HG03442 (cell line): ENCODE results near the gene AKAIN1.

Experiments used
- ATAC-seq: cut with Tn5 transposase; IDR thresholded peaks from one replicate; pipeline ENCODE4 v1.9.1; 2021; ENCODE audit warnings: mild to moderate bottlenecking, moderate library complexity; ENCODE audit not compliant: unreplicated experiment

The AKAIN1 gene

DNA sequence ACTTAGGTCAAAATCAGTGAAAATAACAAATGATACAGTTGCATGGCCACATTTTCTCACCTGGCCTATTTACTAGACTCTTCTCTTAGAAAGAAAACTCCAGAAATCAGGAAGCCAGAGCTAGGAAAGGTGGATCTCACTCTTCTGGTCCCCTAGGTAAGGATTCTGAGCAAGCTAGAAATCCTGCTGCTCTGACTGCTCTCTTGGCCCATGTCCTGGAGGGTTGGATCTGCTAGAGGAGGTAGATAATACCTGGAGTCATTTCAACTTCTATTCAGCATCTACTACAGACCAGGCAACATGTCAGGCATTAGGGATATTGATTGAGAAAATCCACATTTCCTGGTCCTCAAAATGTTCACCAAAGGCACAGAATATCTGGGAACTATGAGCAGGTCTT lies 34.9 kb downstream of the AKAIN1 start:
- no peak for ATAC-seq

DNA sequence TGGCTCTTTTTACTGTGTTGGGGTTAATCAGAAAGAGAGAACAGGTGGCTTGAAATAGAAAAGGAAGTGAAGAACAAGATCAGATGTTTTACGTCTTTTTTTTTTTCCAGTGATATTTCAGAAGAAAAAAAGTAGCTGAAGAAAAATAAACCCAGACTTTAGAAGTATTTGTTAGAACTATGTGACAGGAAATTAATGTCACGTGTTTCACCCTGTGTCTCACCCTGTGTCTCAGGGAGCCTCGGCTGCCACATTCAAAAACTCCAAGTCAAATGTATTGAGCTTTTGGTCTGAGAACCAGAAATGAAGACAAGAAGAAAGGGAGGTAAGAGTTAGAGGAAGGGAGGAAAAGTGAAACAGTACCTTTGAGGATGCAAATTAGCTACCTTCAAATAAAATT lies 38.0 kb downstream of the AKAIN1 start:
- no peak for ATAC-seq

DNA sequence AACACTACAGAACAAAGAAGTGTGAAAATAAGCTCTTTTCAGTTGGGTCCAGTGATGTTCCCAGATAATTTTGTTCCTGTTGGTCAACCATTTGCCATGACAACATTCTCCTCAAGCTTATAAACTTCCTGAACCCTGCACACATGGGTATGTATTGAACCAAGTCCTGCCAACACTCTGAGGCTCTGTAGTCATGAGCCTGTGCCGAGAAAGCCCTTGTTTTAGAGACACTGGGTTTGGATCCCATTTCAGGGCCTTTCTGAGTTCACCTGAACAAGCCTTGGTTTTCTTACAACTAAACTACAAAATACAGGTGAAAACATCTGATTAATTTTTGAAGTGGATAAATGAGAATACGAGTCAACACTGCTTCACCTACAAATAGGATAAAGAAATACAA lies 38.5 kb downstream of the AKAIN1 start:
- no peak for ATAC-seq

DNA sequence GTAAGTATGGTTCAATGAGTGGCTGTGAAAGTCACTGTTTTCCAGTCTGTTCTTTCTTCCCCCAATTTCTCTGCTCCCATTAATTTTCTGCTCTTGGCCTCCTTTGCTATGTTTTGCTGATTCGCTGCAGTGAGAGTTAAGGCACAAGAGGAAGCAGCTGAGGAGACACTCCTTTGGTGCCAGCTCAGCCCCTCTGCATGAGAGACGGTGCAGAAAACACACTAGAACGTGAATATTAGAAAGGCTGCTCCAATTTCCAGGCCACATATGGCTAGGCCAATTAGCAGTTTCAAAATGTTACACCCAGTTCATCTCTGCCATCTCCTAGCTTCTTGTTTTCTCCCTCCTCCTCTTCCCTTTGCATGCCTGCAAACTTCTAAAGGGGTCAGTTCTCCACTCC lies 38.9 kb downstream of the AKAIN1 start:
- ATAC-seq: no peak

DNA sequence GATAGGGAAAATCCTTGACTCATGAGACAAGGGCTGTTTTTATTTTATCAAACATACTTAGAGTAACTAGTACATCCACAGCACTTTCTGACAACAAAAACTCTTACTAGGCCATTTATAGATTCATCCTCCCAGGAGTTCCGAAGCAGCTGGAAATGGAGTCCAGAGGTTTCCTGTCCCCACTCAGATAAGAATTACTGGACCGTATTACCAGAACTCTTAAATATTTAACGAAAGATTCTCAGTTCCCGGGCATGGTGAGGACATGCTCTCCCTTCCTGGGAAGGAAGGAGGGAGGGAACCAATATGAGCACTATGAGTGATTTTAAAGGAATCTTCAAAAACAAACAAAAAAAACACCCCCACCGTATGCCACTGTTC lies 41.2 kb downstream of the AKAIN1 start:
- ATAC-seq: no peak

DNA sequence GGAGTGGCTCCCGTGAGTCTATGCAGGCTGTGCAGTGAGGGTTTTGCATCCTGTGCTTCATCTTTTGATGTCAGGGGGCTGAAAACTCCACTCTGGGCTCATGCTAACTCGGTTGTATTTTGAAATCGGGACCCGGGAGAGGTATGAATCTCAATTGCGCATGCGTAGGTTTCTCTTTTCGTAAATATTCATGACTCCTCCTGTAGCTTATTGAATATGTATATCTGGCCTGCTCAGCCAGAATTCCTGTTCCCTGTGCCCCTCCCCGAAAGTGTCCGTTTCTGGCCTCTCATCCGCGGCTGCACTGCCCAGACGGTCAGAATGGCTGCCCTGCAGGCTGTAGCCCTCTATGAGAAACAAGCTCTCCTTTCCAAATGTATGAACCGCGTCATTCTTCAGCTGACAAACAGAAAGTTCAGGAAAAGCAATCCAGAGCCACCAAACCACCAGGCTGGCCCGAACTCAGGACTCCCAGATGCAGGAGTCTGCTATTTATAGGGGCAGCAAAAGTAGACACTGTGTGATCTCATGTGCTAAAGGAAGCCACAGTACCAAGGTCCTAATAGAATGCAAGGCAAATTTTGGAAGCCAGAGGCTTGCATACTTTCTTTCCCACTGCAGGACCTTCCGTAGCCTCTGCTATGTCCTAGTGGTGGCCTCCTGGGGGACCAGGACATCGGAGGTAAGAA lies 41.7 kb downstream of the AKAIN1 start:
- ATAC-seq: no peak

DNA sequence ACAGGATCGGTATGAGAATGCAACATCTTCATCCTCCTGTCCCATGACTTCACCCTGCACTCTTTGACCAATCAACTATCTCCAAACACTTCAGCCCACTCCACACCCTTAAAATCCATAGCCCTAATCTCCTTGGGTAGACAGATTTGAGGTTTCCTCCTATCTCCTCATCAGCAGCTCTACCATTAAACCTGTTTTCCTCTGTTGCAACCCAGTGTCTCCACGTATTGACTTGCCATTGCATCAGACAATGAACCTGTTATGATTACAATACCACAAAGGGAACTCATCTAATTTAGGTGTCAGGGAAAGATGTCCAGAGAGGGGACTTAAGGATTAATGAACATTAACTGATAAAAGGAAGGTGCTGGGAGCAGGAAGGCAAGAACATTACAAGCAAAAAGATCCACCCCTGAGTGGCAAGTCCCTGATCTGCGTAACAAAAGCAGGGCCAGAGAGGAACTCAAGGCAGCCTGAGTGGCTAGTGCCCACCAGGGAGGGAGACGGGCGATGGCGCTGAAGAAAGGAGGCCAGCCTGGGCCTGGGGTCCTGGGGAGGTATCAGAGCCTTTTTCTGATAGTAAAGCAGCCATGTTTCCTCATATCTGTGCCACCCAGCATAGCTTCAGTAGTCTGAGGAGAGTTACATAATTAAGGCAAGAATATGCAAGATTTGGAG lies 44.6 kb downstream of the AKAIN1 start:
- ATAC-seq: no peak

DNA sequence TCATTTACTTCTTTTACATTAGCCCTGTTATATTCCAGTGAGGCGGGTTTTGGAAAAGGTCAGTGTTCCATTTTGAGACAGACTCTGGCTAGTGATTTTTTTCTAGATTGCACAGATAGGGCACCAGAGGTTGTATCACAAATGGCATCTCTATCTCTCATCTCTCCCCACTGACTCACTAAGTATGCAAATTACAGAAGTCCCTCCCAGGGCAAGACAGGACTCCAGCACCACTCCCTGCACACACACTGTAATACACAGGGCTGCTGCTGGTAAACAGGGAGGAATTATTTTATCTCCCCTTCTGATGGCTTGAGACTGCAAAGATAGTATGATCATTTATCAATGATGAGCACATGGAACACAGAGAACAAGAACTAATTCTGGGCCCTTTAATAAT lies 46.2 kb downstream of the AKAIN1 start:
- ATAC-seq: no peak

DNA sequence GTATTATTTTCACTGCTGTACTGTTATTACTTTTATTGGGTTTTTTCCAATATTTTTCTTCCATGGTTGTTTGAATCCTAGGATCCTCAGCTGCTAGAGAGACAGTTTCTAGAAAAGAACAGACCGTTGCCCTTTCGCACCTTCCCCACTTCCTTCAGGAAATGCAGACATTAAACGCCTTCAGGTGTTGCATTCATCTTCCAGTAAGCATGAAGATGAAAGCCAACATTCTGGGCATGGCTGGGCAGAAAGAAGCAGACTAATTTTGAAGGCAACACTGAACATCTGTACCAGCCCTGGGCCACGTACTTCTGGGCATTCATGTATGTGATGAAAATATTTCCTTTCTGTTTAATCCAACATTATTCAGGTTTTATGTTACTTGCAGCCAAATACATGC lies 51.0 kb downstream of the AKAIN1 start:
- no peak for ATAC-seq

DNA sequence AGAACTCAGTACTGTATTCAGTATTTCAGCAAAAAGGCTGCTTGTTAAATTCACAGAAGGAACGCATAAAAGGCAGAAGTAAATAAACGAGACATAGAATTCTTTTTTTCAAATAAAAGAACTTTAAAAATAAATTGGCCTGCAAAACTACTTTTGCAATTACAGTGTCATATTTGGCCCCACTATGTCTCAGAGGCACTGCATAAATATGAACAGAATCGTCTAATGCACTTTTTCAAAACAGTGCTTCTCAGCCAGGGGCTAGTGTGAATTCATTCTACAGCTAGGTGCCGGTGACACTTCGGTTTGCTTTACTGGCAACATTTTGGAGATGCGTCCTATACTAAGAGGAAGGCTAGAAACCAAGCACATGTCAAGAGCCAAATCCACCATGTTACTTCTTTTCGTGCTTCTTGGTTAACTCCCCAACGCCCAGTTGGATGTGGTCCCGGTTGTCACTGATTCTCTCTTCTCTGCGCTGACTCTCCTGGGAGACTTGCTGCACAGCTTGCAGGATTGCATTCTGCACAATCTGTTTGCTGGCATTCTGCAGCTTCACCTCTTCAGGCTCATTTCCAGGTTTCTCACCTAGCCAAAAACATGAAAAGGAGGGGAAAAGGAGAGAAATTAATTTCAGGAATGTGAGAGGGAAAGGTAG lies 51.8 kb downstream of the AKAIN1 start:
- no peak for ATAC-seq

DNA sequence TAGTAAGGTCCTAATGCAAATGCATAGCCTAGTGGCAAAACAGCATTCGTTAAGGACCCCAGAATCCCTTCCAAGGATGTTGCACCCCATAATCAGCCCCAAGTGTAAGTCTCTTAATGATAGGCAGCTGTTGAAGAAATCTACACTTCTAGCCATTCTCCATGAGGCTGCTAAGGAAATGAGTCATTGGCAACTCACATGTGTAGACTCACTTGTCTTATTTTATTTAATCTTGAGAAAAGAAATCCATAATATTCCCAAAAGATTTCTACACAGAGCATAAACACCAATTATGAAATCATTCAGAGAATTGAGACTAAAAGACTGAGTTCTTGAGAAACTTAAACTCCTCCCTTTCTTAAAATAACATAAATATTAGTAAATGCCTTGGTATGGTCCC lies 52.4 kb downstream of the AKAIN1 start:
- no peak for ATAC-seq

DNA sequence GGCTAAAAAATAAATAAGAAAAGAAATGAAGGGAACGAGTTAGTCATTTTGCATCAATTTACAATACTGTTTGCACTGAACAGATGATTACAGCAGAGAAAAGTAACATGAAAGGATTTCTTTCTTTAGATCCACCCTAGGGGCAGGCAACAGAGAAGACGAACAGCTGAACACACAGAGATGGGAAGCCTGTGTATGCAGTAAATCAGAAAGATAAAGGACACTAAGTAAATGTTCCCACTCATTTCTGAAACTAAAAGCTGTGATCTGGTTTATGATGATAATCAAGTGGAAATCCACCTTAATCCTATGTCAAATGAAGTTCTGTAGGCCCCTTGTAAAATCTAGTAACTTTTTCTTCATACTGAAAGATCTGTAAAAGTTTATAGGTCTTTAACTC lies 54.2 kb downstream of the AKAIN1 start:
- no peak for ATAC-seq

DNA sequence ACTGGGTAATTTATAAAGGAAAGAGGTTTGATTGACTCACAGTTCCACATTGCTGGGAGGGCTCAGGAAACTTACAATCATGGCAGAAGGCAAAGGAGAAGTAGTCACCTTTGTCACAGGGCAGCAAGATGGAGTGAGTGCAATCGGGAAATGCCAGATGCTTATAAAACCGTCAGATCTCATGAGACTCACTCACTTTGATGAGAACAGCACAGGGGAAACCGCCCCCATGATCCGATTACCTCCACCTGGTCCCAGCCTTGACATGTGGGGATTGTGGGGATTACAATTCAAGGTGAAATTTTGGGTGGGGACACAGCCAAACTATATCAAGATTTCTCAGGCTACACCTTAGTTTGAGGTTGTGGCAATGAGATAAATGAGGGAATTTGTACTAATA lies 54.9 kb downstream of the AKAIN1 start:
- ATAC-seq: no peak

DNA sequence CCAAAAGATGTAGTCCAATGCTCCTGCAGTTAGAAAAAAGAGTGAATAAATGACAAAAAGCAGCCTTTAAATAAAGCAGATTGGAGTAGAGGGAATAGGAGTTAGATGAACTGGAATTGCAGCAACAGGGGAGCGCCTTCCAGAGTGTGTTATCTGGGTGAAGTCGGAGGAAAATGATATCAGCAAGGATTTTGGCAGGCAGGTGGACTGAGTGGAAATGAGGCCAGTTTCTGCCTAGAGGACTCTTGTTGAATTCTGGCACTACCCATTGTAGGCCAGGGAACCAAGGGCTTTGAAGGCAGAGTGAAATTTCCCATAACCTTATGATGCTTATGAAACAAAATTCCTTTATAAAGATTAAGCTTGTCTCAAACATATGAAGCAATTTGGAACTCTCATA lies 59.8 kb downstream of the AKAIN1 start:
- ATAC-seq: no peak

DNA sequence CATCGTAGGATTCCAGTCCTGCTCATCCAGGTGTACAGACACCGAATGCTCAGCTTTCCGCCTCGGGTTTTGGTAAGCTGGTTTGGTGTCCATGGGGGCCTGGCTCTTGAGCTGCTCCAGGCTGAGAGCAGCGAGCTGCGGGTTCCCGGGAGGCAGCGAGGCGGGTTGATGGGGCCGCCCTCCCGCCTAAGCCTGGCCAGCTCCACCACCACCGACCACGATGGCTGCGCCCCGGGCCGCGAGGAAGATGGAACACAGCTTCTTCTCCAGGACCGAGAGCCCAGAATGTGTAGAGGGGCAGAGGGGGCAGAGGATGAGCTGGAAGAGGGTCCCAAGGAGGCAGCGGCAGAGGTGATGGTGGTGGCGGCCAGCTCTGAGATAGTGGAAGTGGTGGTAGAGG lies 64.1 kb downstream of the AKAIN1 start:
- ATAC-seq: no peak

DNA sequence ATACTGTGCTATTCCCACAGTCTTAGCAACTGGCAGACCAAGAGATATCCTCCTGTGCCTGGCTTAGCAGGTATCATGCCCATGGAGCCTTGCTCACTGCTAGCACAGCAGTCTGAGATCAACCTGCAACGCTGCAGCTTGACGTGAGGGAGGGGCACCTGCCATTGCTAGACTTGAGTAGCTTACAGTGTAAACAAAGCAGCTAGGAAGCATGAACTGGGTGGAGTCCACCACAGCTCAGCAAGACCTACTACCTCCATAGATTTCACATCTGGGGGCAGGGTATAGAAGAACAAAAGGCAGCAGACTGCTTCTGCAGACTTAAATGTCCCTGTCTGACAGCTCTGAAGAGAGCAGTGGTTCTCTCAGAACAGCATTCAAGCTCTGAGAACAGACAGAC lies 74.8 kb downstream of the AKAIN1 start:
- ATAC-seq: no peak

DNA sequence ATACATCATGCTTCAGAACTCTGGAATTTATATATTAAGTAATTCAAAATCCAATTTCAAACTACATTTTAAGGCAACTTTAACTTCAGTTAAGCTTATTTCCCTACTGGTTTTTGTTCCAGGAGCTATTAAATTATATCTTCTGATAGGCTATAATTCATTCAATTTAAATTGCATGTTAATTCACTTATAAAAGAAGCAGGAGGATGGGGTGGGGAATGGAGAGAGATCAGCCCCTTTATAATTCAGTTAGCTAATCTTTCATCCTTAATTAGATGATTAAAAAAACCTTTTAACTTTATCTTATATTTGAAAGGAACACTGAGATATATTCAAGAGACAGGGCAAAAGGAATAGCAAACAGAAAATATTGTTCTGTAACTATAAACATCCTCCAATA lies 86.8 kb downstream of the AKAIN1 start:
- no peak for ATAC-seq

DNA sequence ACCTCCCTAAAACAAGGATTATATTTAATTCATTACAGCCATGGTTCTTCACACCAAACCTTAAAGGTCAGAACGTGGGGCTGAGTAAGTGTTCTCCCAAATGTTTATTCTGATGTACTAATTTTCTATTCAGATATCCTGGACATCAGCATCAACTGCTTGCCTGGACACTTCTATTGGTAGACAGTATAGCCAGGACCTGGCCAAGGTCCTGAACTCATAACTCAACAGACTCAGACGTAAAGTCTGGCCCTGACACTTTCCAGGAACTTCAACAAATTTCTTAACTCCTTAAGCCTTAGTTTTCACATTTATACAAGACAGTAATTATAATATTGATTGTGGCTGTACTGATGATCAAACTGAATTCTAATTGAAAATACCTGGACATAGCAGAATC lies 89.1 kb downstream of the AKAIN1 start:
- no peak for ATAC-seq

DNA sequence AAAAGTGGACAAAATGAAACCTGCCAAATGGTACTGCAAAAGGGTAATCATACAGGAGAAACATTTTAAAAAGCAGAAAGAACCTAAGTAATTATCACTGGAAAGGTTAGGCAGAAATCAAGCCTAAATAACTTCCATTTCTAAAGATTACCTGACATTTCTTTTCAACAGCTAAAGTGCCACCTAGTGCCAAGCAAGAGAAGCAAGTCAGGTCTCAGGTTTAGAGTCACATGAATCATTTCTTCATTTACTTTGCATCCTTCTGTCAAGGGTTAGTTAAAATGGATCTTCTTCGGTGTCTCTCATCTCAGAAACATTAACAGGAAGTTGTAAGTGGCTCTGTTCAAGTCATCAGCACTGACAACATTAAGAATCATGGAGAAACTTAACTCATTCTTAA lies 90.3 kb downstream of the AKAIN1 start:
- no peak for ATAC-seq

DNA sequence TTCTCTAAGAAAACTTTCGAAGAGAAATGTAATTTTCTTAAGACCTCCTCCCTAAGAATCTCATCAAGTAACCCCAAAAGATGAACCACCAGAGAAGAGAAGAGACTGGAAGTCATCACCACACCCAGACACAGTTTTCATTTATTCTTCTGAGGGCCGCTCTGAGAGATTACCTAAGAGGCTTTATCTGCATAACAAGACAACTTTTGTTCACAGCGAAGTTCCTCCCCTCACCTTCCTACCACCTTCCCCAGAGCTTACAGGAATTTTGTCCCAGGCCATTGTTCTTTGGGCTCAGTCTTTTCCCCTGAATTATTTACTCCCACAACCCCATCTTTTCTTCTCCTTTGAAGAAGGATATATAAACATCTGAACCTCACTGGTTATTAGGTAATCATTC lies 92.8 kb downstream of the AKAIN1 start:
- ATAC-seq: no peak

DNA sequence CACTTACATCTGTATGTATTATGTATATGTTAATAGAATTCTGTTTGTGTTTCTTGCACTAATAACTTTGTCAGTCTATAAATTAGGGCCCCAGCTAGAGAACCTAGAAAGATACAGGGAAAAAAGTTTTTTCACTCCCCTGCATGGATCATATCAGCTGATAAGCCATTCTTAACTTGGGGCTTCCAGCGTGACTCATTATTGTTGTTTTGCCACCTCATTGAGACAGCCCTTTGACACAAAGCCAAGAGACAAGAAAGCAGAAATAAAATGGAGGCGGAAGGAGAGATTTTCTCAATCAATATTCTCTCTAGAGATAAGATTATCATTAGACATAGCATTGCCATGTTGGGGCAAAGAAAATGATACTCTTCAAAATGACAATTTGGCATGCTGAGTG lies 93.4 kb downstream of the AKAIN1 start:
- no peak for ATAC-seq

DNA sequence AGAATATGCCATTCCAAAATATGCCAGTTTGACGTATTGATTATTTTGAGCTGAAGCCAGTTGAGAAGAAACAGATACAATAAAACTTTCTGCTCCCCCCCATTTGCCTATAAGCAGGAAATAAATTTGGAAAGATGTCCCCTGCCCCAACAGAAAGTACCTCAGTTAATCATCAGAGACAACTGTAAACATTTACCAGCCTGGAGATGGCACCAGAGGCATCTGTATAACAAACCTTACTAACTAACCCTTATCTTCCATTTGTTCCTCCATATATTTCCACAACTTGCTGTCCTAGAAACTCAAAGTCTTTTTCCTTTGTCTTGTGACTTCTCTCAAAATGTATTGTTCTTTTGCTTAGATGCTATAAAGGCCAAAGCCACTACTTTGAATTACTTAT lies 93.8 kb downstream of the AKAIN1 start:
- ATAC-seq: no peak
